Colonic mucosa (tissue), 4 donors: ENCODE measurements around the gene DOCK11. TPM values are rescaled to one million over a fixed set of nuclear protein-coding genes. Genes with fewer than 3 reads are reported as not detected.

Experiments
- DNase-seq: peaks from one replicate; pipeline ENCODE4 v3.0.0-alpha.2; 2020
- H3K27ac ChIP-seq: fragments of 200-600 bp; one replicate; pipeline ENCODE4 v1.8.0; 2021
- H3K27me3 ChIP-seq: fragments of 200-600 bp; one replicate; pipeline ENCODE4 v1.8.0; 2021
- H3K36me3 ChIP-seq: fragments of 200-600 bp; one replicate; pipeline ENCODE4 v1.8.0; 2021
- H3K4me1 ChIP-seq: fragments of 200-600 bp; one replicate; pipeline ENCODE4 v1.8.0; 2021; ENCODE audit warnings: mild to moderate bottlenecking
- H3K4me3 ChIP-seq: fragments of 200-600 bp; one replicate; pipeline ENCODE4 v1.8.0; 2021
- H3K9ac ChIP-seq, 2 donors: one replicate each; pipeline ENCODE4 v1.7.0; 2013; ENCODE audit warnings: control low read depth in 2 of 2, low read depth in 2 of 2, low read length in 2 of 2
- H3K9me3 ChIP-seq: fragments of 200-600 bp; one replicate; pipeline ENCODE4 v1.8.0; 2021
- intact Hi-C: fragments of 100-400 bp; cut with DNase I; formaldehyde crosslinking; loops from one replicate; pipeline ENCODE4 v1.14.1; 2022
- total RNA-seq, 2 donors: library from RNA; stranded (reverse); fragmentation: NEBNext Ultra II Directional in 1 of 2; extraction: Animal tissue kit (Norgen Biotek cat#: 25700) in 1 of 2; gene quantifications; one replicate each; pipeline ENCODE4 v1.2.1, GENCODE V29; 2021
- TF ChIP-seq, protein P1 (sequence below): fragments of 200-600 bp; IDR thresholded peaks from one replicate; pipeline ENCODE4 v1.8.0; 2022; ENCODE audit warnings: antibody characterized with exemption, mild to moderate bottlenecking
- donor health status: healthy.
- donor health status: DM: no; HTN: no; CAD: no.
- donor health status: DM: no; HTN: no; CAD: no.

Gene DOCK11
- total RNA-seq, 2 donors from 2014 or later, result 3.3 to 8.7 TPM

DNA sequence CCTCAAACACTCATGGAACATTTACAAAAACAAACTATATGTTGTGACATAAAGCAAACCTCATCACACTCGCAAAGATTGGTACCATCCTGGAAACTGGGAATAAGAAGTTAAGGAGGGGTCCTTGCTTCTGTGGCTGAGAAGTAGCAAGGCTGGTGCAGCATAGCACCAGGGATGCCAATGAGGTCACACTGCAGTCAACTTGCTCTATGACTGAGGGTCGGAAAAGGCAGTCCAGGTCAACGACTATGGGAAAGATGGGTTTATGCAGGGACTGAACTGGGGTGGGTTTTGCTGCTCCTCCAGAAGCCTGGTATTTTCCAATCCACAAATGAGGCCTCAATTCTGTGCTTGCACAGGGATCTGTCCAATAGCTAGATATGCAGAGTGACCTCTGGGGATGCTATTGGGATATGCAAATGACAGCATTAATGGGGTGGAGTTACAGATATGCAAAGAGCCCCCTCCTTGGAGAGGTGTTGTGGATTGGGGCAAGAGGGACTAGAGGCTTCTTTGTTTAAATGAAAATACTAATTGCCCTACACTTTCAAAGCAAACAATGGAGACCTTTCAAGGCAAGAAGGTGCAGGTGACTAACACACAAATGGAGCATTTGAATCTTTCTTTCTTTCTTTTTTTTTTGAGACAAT is 224.6 kb downstream of the DOCK11 start:
- Histone ChIP-seq H3K36me3 (no peaks in the 10 kb centered on the region), H3K4me3 (no peak overlapping the region), H3K4me1 (no peaks in the 10 kb centered on the region), H3K27ac (no peak overlapping the region), H3K27me3 (no peaks in the 10 kb centered on the region), H3K9ac (no peak overlapping the region), H3K9me3 (no peaks in the 10 kb centered on the region)
- no peak for DNase-seq
- TF ChIP-seq, protein P1, sequence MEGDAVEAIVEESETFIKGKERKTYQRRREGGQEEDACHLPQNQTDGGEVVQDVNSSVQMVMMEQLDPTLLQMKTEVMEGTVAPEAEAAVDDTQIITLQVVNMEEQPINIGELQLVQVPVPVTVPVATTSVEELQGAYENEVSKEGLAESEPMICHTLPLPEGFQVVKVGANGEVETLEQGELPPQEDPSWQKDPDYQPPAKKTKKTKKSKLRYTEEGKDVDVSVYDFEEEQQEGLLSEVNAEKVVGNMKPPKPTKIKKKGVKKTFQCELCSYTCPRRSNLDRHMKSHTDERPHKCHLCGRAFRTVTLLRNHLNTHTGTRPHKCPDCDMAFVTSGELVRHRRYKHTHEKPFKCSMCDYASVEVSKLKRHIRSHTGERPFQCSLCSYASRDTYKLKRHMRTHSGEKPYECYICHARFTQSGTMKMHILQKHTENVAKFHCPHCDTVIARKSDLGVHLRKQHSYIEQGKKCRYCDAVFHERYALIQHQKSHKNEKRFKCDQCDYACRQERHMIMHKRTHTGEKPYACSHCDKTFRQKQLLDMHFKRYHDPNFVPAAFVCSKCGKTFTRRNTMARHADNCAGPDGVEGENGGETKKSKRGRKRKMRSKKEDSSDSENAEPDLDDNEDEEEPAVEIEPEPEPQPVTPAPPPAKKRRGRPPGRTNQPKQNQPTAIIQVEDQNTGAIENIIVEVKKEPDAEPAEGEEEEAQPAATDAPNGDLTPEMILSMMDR, result no peak
- intact Hi-C loops, result no loop called here

DNA sequence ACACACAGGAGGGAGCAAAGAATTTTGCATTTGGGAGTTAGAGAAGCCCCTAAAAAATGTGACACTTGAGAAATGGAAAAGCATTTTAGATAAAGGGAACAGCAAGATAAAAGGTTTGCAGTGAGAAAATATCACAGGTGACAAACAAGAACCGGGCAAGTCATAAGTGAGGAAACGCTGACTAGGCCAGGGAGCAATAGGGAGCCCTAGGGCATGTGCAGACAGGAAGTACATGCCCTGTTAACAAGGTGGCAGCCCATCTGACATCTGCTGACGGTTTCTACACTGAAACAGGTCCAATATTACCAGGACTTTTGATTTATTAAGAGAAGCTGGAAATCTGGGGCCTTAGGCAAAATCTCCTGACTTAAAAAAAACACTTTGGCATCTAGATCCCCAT is 227.8 kb downstream of the DOCK11 start:
- intact Hi-C loops, result no loop called here

DNA sequence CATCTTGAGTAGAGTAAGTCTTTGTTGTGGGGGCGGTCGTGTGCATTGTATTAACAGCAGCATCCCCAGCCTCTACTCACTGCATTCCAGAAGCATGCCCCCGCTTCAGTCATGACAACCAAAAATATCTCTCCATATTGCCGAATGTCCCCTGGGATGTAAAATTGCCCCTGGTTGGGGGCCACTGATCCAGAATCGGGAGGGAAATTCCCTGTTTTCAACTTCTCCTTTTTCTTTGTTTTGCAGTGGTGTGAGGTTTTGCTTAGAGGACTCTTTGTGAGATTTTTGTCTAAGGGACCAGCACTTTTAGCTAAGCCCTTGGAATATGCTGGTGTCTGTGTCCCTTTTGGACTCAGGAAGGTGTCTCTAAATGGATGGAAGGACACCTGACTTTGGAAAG is 228.8 kb downstream of the DOCK11 start:
- Histone ChIP-seq H3K27ac (no peak overlapping the region), H3K4me3 (no peak overlapping the region), H3K36me3 (no peaks in the 10 kb centered on the region), H3K27me3 (no peaks in the 10 kb centered on the region), H3K9me3 (no peaks in the 10 kb centered on the region), H3K4me1 (no peaks in the 10 kb centered on the region), H3K9ac (no peak overlapping the region)
- TF ChIP-seq, protein P1, result no peak
- no peak for DNase-seq
- intact Hi-C loops, result no loop called here

More for the DNA sequence above, 227.8 kb downstream of the DOCK11 start:
- no peaks in the 10 kb centered on the region for H3K4me1 ChIP-seq
- no peaks in the 10 kb centered on the region for H3K36me3 ChIP-seq
- DNase-seq, result no peak
- H3K9me3 ChIP-seq, result no peaks in the 10 kb centered on the region
- H3K27me3 ChIP-seq, result no peaks in the 10 kb centered on the region
- H3K9ac ChIP-seq, result no peak overlapping the region
- no peak overlapping the region for H3K4me3 ChIP-seq
- H3K27ac ChIP-seq, result no peak overlapping the region
- TF ChIP-seq, protein P1, result no peak

- intact Hi-C loops, result no loop called here
Measured at GRCh38 chrX:118724775-118725174, 229.2 kb downstream of the DOCK11 start.

GRCh38 chrX:118726396-118726795 is 230.8 kb downstream of the DOCK11 start:
- intact Hi-C loops, result no loop called here
- DNase-seq, result no peak

More at GRCh38 chrX:118724775-118725174, 229.2 kb downstream of the DOCK11 start:
- no peaks in the 10 kb centered on the region for H3K4me1 ChIP-seq
- no peaks in the 10 kb centered on the region for H3K27me3 ChIP-seq
- peak; percentile 22 for DNase-seq
- TF ChIP-seq, protein P1, result no peak
- H3K9ac ChIP-seq, result no peak overlapping the region
- no peaks in the 10 kb centered on the region for H3K36me3 ChIP-seq
- H3K27ac ChIP-seq, result peak overlapping the region; percentile 50
- H3K9me3 ChIP-seq, result no peaks in the 10 kb centered on the region
- H3K4me3 ChIP-seq, result no peak overlapping the region

More at GRCh38 chrX:118726396-118726795, 230.8 kb downstream of the DOCK11 start:
- H3K9me3 ChIP-seq, result no peaks in the 10 kb centered on the region
- H3K4me3 ChIP-seq, result no peak overlapping the region
- H3K27me3 ChIP-seq, result no peaks in the 10 kb centered on the region
- H3K9ac ChIP-seq, result peak overlapping the region in 1 of 2 donors; percentile 71
- peak overlapping the region; percentile 90 for H3K27ac ChIP-seq
- no peaks in the 10 kb centered on the region for H3K36me3 ChIP-seq
- TF ChIP-seq, protein P1, result no peak
- no peaks in the 10 kb centered on the region for H3K4me1 ChIP-seq
